HG03575 (cell line): Measurements from ENCODE around the gene CHRNA5.
"Not testable (repeated sequence)": the region's sequence is repeated elsewhere in the genome, so short reads cannot be mapped to it uniquely, and the experiment has no call there.

Experiments used
- ATAC-seq: cut with Tn5 transposase; IDR thresholded peaks from one replicate; pipeline ENCODE4 v1.9.1; 2021; ENCODE audit not compliant: unreplicated experiment, insufficient number of reproducible peaks, low FRiP score; ENCODE audit errors: extremely low read depth

Gene CHRNA5

DNA sequence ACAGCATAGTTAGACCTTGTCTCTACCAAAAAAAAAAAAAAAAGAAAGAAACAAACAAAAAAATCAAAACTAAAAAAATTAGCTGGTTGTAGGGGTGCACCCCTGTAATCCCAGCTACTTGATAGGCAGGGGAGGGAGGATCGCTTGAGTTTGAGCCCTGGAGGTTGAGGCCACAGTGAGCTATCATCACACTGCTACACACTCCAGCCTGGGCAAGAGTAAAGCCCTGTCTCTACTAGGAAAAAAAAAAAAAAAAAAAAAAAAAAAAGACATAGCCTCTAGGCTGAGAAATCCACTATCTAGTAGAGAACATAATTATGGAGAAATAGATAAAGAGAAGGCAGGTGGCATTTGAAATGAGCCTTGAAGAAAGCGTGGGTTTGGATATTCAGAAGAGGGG, 2.2 kb upstream of the CHRNA5 start:
- ATAC-seq = no peak

DNA sequence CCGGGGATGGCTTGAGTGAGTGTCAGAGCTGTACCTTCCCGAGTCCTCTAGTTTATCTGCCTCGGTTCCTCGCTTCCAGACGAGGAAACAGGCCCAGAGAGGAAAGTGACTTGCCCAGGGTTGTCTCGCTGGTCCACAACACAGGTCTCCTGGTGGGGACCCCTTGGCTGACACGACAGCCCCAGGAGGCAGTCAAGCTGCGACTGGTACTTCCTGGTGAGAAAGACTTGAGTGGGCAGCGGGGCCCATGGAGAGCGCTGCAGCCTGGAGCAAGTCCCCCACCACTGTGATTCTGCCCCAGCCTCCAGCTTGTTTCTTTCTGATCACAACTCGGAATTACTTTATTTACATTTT, 600 bp upstream of the CHRNA5 start:
- no peak for ATAC-seq

DNA sequence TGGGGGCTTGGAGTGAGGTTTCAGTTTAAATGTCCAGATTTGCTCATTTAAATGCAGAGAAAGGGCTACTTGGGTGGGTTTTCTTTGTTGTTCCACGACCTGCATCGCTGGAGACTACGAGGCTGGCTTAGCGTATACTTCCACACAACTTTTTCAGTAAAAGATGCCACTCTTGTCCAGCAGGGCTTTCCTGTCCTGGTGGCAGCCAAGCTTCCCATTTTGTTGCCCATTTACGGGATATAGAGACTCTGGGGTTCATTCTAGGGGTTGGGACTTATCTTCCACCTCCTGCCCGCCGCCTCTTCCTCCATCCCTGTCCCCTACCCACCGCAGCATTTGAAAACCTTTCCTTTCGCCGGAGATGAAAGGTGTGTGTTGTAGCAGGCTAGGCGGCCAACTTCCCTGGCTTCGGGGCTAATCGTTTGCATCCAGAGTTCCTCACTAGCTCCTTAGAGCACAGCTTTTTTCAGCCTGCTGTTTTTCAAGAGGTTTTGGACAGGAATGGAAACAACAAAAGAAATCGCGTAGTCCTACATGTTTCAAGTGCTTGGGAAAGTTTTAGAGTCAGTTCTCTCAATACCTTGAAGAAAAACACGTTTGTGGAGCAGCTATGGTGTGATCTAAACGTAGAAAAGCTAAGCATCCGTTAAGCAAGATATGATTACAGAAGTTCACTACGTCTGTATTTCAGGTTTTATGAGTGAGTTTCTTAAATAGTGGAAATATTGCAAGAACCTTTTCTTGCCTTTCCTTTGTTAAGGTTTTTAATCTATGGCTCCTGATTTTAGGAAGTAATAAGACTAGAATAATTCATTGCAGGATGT, 843 bp downstream of the CHRNA5 start:
- ATAC-seq = no peak

DNA sequence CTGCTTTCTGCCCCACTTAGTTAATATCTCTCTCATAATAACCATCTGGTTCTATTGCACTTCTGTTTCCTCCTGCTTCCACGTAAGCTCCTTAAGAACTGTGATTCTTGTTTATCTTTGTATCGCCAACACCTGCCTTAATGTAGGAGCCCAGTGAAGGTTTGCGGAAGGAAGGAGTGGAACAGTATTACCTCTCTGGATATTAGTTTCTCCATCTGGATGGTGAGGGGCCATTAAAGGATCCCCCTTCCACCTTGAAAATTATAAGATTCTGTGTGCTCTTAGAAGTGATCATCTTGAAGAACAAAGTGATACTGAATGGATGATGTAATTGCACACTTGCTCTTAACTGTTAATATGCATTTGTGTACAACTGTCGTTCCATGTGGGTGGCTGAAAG, 2.2 kb downstream of the CHRNA5 start:
- ATAC-seq = no peak

DNA sequence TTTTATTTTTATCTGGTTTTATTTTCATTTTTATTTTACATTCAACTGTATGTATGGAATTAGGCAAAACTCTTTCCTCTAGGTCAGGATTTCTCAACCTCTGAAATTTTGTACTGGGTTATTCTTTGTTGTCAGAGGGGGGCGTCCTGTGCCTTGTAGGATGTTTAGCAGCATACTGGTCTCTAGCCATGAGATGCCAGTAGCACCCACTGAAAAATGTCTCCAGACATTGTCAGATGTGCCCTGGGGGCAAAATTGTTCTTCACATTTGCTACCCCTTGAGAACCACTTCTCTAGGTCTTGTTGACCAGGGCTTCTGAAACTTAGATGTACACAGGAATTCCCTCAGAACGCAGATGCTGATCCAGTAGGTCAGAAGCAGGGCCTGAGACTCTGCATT, 5.4 kb downstream of the CHRNA5 start:
- ATAC-seq = no peak

DNA sequence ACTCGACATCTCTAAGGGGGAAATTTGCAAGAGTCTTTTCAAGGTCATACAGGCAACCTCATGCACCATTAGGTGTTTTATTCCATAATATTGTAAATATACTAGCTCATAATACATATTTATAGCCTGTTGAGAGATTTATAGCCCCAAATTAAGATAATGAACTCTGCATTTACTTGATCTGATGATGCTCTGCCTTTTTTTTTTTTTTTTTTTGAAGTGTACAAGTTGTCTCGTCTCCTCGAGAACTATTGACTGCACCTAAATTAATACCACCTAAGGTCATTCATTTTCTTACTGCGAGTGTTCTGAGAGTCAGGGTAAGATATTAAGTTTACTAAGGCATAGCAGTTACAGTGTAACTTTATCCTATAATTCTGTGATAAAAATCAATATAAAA, 6.1 kb downstream of the CHRNA5 start:
- ATAC-seq = no peak

DNA sequence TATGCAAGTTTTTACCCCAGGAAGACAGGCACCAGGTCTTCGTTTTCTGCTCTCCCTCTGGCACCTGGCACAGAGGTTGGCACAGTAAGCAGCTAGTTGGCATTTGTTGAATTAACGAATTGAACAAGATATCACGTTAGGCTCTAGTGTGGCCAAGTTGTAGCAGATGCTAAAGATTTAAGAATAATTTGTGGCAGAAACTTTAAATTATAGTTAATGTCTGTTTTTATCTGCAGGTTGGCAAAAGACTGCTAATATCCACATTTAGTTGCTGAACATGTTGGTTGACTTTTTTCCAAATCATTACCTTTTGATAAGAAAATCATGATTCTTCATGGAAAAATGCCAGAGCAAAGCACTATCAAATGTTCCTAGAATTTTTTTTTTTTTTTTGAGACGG, 8.1 kb downstream of the CHRNA5 start:
- ATAC-seq = no peak

DNA sequence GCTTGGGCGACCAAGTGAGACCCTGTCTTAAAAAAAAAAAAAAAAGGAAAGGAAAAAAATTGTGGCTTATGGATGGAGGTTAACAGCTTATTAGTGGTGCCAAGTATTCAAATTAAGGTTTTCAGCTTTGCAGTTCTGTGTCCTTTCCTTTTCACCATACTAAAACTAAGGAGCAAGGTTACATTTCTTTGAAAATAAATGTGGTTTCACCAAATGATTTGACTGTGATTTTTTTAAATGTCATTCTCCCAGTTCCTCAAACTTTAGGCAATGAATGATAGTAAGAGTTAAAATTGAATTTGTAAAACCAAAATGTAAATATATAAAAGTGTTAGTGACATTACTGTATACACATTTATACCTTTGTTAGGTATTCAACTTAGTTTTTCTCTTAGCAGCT, 9.6 kb downstream of the CHRNA5 start:
- no peak for ATAC-seq

DNA sequence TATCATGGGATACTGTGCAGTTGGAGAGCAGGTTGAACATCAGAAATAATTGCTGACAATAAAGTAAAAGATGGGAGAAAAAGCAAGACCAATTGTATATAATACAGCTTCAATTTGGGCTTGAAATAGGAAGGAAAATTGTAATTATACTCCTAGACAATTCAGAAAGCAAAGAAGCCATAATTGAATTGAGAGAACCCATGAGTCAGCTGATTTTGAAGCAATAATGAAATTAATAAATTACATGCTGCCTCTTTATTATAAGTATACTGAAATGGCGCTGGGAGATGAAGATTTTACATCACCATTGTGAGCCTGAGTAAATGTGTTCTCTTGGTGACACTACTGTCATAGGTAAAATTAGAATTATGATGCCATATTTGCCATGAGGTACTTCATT, 32.3 kb downstream of the CHRNA5 start:
- no peak for ATAC-seq

DNA sequence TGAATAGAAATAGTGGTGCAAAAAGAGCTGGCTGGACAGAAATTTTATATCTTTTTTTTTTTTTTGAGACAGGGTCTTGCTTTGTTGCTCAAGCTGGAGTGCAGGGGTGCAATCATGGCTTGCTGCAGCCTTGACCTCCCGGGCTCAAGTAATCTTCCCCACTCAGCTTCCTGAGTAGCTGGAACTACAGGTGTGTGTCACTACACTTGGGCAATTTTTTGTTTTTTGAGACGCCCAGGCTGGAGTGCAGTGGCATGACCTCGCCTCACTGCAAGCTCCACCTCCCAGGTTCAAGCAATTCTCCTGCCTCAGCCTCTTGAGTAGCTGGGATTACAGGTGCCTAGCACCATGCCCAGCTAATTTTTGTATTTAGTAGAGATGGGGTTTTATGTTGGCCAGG, 33.0 kb downstream of the CHRNA5 start:
- no peak for ATAC-seq

DNA sequence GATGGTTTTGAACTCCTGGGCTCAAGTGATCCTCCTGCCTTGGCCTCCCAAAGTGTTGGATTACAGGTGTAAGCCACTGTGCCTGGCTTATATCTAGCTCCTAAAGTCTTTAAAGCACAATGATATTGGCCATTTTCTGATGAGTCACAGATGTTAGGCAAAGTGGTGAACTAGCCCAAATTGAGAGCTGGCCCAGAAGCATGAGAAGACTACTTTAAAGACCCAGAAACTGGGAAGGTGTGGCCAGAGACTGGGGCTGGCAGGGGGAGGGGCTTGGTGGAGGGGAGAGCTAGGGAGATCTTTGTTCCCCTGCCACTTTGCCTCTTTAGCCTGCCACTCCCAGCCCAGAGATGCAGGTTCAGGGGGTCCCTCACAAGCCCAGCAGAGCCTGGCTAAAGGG, 33.9 kb downstream of the CHRNA5 start:
- ATAC-seq = no peak

DNA sequence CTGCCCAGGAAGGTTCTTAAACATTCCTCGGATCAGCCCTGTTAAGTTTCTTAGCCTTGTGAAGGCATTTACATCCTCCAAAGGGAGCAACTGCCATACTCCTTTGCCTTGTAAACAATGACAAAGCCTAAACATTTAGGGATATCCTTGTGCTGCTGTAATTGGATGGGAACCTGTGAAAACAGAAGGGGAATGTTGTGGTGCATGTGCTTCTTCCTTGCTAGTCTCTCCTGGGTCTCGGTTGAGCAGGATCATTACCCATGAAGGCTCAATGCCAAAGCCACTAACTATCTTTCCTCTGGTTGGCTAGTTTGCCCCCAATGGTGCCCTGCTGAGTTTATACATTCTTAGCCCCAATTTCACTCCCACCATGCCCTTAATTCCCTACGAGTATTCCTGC, 38.1 kb downstream of the CHRNA5 start:
- no peak for ATAC-seq

DNA sequence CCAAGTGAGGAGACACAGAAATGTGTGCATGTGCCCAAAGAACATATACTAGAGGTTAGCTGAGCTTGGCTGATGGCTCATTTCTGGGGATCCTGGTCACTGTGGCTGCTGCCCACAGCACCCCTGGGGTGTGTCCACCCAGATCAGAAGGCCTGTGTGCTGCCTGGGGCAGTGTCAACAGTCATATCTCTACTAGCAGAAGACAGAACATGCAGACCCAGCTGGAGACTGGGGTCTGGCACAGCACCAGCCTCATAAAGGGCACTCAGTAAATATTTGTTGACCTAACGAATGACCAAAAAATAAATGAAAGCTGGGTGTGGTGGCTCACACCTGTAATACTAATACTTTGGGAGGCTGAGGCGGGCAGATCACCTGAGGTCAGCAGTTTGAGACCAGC, 39.1 kb downstream of the CHRNA5 start:
- no peak for ATAC-seq

DNA sequence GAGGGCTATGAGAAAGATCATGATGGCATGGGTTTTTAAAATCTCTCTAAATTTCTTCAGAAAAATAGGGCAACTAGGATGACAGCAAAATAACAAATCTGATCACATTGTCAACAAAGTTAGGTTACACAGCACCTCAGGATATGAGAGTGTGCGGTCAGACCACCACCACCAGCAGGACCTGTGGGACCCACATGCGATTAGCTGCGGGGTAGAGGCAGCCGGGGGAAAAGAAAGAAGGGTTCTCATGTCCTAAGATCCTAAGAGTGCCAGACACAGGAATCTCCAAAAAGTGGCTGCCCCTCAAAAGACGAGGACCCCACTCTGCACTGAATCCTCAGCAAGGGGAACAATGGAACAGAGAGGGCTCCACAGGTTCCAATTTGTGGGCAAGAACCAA, 39.9 kb downstream of the CHRNA5 start:
- no peak for ATAC-seq

DNA sequence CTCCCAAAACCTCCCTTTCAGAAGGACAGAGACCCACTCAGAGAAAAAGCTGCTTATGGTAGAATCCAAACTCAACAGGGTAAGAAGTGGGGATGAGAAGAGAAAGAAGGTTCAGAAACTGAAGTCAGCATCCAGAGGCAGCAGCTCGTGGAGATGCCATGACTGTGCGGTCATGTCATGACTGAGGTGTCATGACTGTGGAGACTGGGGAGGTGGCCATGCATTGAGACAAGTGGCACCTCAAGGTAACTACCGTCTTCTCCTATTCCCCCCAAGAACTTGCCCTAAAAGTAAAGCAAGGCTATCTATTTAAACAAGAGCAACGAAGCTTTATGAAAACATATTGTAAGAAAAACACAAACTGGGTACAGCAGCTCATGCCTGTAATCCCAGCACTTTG, 40.4 kb downstream of the CHRNA5 start:
- ATAC-seq = no peak

DNA sequence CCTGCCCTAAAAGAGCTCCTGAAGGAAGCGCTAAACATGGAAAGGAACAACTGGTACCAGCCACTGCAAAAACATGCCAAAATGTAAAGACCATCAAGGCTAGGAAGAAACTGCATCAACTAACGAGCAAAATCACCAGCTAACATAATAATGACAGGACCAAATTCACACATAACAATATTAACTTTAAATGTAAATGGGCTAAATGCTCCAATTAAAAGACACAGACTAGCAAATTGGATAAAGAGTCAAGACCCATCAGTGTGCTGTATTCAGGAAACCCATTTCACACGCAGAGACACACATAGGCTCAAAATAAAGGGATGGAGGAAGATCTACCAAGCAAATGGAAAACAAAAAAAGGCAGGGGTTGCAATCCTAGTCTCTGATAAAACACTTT, 44.2 kb downstream of the CHRNA5 start:
- ATAC-seq = not testable (repeated sequence)

DNA sequence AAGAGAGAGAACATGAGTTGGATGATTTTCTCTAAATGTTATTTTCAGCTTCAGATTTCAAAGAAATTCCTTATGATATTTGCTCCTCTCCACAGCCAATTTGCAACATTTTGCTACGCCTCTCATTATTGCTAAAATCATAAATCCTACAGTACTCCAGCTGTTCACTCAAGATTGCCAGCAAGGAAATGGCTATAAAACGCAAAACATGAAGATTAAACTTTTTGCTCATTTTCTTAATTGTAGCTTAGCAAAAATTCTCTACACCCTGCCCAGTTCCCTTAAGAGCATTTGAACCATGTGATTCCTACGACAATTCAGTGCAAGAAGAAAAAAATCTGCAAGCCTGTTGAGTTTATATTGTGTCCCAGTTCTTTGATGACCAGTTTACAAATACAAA, 48.7 kb downstream of the CHRNA5 start:
- ATAC-seq = no peak

DNA sequence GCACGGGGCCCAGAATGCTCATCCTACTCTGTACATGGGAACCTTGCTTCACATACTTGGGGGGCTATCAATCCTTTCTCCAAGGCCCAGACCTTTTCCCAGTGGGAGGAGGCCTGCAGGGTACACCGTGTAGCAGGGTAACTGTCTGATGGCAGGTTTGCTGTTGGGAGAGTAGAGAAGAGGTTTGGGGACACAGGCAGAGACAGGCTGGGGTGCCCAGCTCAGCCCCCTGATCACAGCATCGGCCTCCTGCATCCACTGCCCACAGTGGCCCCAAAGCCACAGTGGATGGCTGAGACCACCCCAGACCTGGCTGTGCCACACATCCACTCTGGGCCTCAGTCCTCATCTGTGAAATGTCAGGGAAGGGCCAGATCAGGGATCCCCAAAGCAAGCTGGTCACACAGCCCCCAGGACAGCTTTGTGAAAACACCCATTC, 49.9 kb downstream of the CHRNA5 start:
- ATAC-seq = no peak

DNA sequence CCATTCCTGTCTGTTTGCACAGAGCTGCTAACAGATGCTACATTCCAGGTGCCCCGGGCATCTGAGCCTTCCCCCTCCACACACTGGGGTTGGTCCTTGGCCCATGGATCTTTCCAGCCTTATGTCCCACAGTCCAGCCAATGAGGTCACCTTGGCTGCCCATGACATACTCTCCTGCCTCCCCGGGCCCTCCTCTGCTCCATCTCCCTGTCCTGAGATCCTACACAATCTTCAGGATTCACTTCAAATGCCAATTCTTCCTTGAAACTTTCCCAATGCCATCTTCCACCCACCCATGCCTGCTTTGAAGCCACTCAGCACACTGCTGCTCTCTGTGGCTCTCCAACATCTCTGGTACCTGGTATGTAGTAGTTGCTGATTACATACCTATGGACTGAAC, 51.2 kb downstream of the CHRNA5 start:
- no peak for ATAC-seq

DNA sequence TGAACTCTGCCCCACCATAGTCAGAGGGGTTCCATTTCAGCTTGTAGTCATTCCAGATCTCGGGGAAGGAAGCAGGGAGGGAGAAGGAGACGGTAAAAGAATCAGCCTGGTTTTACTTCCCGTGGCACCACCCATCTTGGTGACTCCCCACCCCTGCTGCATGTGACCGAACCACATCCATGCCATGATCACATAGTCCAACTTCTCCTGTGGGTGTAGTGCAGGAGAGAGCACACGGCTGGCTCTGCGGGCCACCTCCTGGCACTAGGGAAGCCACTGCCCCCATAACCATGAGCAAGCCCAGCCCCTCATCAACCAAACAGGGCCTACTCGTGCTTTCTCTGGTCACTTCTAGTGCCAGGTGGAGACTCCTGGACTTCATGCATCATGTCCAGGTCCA, 51.8 kb downstream of the CHRNA5 start:
- ATAC-seq = no peak

DNA sequence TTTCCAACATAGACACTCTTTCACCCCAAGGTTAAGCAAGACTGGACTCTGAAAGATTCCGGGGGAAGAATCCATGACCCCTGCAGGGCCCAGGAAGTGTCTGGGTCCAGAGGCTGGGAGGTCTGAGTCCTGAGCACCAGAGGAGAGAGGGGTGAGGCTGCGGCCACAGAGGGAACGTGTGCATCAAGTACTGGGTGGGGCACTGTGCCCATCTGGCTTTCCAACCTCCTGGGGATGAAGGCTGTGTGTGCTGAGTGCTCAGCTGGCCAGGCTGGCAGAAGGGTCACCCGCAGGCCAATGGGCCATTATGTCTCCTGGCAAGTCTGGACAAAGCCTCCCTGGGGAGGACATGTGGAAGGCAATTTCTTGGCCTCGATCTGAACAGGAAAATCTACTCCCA, 52.2 kb downstream of the CHRNA5 start:
- ATAC-seq = no peak
